NCI-H2029 treated with DMSO at 0.1 percent for 48 hours (cell line): ENCODE data around the gene HECW1.
"Not testable (repeated sequence)": the region's sequence is repeated elsewhere in the genome, so short reads cannot be mapped to it uniquely, and the experiment has no call there.

Experiments used
- DNase-seq: peaks from one replicate; lab custom pipeline; 2025; lab: John Stamatoyannopoulos, UW

The HECW1 gene

DNA sequence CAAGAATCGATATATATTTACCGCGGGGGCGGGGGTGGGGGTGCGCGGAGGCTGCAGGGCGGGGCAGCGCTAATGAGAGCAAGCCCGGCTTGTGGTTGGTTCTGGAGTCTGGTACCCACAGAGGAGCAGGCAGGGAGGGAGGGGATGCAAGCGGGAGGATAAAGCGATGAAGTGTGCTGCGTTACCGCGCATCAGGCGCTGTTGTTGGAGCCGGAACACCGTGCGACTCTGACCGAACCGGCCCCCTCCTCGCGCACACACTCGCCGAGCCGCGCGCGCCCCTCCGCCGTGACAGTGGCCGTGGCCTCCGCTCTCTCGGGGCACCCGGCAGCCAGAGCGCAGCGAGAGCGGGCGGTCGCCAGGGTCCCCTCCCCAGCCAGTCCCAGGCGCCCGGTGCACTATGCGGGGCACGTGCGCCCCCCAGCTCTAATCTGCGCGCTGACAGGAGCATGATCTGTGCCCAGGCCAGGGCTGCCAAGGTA is at the start of gene HECW1:
Gene HECW1, plus strand, starts transcription at position 189 of the 482 bp plus-strand sequence. CDS start 131,259 bp downstream, outside the sequence.
- DNase-seq: no peak

DNA sequence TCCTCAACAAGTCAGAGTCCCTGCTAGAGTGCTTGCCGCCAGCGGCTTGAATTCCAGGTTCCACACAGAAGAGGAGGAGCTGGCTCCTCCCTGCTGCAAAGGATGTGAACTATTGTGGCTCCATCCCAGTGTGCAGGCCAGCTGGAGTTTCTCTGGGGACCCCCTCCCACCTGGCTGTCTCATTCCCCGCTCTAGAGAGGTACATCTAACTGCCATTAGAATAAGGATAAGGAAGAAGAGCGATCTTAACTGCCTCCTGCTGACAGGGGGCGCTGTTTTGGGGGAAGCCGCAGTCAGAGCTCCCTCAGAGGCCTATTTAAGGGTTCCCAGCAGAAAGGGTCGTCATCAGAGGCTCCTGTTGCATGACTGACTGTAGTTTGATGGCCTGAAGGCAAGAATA is 40.8 kb upstream of the HECW1 start:
- no peak for DNase-seq

DNA sequence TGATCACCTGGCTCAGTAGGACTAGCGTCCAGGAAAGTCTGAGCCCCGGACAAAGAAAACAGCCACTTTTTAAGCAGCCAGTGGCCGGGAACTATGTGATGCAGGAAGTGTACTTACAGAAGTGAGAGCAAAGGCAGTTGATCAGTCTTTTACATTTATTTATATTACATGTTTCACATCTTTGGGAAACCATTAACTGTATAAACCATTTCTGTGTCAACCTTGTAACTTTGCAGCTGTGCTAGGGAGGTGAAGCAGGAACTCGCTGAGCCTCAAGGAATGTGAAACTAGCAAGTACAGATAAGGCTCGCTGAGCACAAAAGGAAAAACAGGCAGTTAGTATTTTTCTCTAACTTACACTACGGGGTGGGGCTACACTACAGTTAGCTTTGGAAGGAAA is 39.9 kb upstream of the HECW1 start:
- no peak for DNase-seq

DNA sequence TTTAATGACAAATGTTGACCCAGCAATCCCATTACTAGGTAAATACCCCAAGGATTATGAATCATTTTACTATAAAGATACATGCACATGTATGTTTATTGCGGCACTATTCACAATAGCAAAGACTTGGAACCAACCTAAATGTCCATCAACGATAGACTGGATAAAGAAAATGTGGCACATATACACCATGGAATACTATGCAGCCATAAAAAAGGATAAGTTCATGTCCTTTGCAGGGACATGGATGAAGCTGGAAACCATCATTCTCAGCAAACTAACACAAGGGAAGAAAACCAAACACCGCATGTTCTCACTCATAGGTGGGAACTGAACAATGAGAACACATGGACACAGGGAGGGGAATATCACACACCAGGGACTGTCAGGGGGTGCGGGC is 38.6 kb upstream of the HECW1 start:
- not testable (repeated sequence) for DNase-seq

DNA sequence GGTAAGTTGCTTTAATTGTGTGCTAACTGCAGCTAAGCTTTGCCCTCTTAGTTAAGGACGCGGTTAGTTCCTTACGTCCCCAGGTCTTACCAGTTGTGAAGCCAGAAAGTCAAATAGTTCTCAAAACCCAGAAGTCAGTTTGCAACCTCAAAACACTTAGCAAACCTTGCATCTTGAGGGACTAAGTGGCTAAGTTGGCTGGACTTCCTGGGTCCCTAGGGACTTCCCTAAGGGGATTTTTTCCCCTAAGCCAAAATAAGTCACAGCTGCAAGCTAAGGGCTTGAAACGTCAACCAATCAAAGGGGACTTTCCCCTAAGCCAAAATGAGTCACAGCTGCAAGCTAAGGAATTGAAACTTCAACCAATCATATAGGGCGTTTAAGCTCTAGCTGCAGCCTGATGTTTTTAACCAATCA is 36.2 kb upstream of the HECW1 start:
- no peak for DNase-seq

DNA sequence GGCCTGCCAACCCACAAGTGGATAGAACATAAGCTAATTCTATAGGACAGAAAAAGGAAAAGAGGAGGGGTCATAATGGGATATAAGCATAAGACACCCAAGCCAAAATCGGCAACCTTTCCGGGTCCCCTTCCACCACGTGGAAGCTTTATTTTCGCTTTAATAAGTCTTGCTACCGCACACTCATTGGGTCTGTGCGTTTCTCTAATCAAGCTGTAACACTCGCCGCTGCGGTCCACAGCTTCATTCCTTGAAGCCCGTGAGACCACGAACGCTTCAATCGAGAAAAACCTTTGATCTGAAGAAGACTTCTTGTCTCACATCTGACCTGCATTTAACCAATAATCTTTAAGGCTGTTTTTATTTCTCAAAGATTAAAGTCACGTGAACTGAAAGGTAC is 35.8 kb upstream of the HECW1 start:
- no peak for DNase-seq

DNA sequence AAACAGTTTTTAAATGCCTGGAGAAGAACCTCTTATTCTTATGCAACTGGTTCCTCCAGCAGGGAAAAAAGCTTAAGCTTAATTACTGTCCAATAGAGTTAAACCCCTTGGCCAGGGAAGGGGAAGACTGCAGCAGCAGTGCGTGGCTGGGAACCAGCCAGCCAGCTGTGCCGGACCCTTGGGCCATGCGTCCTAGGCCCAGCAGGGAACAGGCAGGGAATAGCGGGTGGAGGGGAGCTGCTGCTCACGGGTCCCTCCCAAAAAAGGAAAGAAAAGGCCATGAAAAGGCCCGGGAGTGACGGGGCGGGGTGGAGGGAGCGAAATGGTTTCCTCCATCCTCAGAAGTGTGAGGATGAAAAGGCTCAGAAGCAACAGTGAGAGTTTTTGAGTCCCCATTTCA is 35.2 kb upstream of the HECW1 start:
- DNase-seq: no peak

DNA sequence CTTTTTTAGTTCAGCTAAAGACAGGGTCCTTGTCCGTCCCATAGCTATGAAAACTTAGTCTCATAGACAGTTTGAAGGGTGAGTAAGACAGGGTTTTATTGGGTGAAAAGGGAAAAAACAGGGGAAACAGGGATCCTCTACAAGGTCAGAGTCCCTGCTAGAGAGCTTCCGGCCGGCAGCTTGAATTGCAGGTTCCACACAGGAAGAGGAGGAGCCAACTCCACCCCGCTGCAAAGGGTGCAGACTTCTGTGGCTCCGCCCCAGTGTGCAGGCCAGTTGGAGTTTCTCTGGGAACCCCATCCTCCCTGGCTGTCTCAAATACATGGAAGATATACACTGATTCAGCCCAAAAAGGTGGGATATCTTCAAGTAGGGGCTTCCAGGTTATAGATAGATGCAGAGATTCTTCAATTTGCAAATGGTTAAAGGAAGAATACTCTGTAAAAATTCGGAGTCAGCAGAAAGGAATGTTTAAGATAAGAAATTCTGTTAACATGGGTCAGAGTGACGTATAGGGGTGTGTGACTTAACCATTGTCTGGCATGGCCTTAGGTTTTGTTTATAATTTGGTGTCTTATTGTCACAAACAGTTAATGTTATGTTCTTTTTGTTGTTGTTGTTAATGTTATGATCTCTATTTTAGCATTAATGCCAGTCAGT is 34.6 kb upstream of the HECW1 start:
- no peak for DNase-seq

DNA sequence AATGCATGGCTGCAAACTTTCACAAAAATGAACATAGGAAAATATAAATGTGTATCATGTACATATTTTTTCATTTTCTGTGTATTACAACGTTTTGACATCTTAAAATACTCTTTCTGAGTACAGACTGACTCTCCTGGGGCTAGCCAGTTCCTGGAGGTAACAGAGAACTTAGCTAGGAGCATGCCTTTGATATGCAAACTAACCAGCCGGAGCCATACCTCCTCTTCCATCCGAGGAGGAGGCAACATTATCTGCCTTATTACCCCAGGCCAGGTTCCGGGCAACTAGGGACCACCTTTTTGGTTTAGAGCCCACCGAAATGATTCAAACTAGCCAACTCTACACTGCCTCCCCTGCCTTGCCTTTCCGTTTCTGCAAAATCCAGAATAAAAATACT is 33.7 kb upstream of the HECW1 start:
- DNase-seq: no peak

DNA sequence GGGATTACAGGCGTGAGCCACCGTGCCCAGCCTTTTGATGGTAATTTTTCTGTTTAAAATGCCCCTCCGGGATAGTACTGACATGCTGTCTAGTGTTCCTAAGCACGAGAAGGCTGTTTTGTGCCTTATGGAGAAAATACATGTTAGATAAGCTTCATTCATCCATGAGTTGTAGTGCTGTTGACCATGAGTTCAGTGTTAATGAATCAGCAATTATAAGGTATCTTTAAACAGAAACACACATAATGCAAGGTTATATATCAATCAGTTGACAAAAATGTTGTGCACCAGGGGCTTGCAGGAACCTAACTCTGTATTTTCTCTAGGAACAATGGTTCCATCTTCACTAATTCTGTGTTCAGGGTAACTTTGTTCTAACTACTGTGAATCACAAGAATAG is 30.8 kb upstream of the HECW1 start:
- DNase-seq: no peak

DNA sequence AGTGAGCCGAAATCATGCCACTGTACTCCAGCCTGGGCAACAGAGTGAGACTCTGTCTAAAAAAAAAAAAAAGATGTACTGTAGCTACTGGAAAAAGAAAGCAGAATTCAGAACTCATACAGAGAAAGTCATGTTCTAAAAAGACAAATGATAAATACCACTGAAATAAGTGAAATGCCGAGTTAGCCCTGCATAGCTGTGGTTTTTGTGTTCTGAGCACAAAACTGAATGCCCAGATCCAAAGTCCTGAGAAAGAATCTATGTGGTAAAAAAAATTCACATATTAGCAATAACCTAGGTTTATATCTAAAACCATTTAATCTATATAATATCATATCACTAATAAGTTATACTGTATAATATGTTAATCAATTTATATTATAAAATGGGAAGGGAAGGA is 29.3 kb upstream of the HECW1 start:
- no peak for DNase-seq

DNA sequence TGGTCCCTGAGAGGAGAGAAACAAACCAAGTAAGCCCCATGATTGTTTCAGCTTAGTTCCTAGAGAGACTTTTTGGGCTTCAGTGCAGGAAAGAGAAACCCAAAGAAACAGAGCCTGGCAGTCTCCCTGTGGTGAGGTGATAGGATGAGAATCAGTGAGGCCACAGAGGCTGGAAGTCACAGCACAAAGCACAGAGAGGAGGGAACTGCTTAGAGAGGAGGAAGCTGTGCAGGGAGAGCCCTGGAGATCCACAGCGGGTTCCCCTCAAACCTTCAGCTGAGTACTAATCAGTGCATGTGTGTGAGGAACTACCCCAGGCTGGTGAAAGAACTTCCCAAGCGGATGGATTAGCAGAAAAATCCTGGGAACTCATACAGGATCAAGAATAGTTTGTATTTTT is 27.4 kb upstream of the HECW1 start:
- DNase-seq: no peak

DNA sequence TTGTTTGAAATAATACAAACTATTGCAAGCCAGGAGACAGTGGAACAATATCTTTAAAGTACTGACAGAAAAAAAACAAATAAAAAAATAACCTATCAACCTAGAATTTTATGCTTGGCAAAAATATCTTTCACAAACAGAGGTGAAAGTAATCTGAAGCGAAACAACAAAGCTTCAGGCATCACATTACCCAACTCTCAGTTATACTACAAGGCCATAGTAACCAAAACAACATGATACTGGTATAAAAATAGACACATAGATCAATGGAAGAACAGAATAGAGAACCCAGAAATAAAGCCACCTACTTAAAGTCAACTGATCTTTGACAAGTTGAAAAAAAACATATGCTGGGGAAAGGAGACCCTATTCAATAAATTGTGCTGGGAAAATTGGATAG is 26.5 kb upstream of the HECW1 start:
- no peak for DNase-seq

DNA sequence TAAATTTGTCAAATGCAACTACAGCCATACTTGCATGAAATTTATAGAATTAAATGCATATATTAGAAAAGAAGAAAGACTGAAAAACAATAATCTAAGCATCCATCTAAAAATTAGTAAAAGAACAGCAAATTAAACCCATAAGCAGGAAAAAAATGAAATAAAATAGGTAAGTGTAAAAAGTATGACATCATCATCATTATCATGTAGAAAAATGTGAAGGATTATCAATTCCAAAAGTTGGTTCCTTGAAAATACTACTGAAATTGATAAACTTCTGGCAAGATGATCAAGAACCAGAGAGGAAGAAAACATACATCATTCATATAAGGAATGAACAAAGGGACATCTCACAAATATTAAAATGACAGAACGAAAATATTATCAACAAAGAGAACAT is 19.6 kb upstream of the HECW1 start:
- DNase-seq: no peak

DNA sequence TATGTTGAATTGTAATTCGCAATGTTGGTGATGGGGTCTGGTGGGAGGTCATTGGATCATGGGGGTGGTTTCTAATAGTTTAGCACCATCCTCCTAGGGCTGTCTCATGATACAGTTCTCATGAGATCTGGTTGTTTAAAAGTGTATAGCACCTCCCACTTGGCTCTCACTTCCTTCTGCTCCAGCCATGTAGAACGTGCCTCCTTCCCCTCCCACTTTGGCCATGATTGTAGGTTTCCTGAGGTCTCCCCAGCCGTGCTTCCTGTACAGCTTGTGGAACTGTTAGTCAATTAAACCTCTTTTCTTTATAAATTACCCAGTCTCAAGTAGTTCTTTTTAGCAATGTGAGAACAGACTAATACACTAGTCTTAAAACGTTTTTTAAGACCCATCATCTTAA is 15.6 kb upstream of the HECW1 start:
- DNase-seq: no peak

DNA sequence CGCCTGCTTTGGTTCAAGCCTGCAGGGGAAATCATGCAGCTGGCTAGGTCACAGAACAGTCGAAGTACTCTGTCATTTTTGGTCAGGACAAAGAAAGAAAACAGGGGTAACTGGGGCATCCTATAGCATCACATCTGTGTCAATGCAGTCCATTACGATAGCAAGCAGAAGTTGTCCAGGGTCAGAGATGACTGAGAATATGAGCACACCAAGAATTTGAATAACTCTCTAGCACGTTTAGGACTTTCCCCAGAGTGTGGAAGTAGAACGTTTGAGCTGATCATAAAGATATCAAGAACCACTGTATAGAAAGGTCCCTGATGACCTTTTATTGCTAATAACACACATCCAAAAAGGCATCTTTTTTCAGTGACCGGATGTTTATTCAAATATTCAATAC is 12.7 kb upstream of the HECW1 start:
- DNase-seq: no peak

DNA sequence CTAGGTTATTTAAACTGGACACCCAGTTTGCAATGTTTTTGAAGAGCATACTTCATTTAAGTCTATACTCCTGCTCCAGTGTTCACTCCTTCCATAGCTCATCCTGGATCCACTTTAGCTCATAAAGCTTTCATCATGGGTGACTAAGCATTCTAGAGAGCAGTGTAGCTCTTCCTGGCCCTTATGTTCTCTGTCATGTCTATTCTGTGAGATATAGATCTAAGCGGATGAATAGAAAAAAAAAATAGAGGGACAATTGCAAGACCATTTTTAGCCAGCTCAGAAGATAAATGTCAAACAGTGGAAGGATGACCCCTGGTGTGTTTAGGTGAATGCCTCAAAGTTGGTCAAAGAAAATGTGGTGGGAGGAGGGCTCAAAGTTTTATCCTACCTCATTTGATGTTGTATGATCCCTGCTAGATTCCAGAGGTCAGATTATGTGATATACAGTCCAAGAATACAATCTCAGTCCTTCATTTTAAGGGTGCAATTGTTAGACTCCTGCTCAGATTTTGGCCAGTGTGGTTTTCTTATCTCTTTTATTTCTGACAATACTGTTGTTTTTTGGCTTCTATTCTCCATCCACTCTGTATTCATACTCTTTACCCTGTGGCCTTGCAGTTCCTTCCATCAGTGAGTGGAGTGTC is 7.5 kb upstream of the HECW1 start:
- no peak for DNase-seq

DNA sequence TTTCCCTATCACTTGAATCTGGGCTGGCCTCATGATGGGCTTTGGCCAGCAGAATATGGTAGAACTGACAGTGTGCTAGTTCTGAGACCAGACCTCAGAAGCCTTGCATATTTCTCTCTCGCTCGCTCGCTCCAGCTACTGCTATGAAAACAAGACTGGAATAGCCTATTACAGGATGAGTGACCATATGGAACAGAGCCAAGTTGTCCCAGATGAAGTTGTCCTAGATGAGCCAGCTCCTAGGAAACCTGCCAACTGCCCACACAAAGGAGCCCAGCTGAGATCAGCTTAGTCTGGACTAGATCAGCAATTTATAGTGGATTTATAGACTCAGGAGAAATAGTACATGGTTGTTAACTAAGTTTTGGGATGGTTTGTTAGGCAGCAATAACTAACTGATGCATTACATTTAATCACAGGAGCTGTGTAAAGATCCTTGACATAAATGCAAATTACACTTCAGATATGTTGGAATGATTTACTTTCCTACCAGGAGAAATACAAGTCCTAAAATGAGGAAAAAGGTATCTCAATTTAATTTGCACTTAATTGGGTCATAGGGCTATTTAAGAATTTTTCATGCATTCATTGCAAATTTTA is 6.8 kb upstream of the HECW1 start:
- no peak for DNase-seq

DNA sequence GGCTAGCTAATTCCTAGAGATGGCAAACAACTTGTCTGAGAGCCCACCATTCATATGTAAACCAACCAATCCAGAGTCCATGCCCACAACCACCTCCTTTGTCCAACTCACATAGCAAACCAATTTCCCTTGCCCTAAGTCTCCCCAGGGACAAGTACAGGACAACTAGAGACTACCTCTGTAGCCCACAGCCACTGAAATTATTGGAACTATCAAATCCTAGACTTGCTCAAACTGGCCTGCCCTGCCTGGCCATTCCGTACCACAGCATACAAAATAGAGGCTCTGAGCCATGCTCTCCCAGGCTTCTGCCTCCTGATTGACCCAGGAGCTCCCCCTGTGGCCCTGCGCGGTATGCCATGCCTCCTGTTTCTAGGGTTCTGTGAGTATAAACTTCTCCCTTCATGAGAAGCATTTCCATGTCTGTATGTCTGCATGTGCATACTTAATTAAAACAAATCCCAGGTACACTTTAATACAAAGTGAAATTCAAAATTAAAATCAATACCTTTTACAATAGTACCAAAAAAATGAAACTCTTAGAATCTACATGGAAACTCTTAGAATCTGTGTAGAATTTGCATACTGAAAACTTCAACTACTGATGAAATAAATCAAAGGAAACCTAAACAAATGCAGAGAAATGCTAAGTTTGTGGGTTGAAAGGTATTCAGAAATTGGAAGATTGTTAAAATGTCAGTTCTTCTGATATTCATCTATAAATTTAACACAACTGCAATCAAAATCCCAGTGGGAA is 4.0 kb upstream of the HECW1 start:
- DNase-seq: no peak

DNA sequence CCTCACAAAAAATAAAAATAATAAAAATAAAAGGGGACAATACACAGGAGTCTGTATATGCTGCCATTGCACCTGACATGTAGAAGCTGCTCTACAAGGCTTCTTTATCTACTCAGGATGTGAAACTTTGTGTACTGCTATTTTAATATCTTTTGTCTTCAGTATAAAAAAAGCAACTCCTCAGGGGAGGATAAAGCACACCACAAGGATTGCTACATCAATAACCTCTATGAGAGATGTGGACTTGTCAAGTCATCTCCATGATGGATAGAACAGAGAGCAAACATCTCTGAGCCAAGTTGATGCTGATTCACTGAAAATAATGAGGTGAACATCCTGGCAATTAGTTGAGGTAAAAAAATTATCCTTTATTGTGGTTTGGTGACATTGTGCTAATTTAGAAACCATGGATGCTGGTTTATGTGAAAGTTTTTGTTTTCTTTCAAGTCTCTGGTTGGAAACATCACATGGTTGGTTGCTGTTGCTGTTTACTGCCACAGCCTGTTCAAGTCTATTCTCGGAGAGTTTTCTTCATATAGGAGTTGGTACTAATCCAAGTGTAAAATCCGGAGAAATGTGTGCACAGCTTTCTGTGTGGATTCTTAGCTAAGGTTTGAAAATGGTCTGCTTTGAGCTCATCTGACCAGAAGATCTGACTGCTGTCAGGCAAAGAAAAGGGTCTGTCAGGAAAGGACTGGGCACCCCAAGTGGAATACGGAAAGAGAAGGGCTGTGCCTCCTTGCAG is 1.5 kb upstream of the HECW1 start:
- no peak for DNase-seq

DNA sequence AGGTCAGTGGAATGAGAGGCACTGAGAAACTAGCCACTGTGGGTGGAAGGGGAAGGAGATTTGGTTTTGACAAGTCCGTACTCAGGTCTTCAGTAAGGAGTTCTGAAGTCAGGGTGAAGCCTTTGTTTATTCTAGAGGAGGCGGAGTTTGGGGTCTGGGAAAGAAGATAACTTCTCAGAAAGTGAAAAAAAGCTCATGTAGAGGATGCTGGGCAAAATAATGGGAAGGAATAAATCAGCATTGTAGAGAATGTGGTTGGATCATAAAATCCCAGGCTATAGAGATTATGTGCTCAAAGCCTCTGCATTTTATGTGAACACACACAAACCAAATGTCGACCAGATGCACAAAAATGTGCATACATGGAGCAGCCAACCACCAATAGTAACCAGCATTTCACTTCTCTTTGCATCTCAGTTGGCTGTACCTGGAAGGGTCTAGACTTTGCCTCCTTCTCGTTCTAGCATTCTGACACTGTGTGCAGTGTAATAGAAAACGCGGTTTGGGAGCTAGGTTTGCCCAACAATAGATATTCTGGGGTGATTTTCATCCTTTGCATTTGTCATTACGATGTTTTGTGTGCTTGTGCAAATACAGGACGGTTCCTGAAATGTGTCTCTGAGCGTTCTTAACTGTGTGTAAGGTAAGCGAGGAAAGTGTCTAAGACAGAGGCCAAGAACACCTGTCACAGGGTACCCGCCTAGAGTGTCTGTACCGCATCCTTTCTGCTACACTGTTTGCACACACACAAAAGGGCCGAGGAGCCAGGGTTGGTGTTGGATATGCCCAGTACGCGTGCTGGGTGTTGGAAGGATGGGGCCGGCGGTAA is 603 bp upstream of the HECW1 start:
- DNase-seq: no peak
